HG03354 (cell line): Measurements from ENCODE around the gene DPP7.
"Not testable (repeated sequence)": the region's sequence is repeated elsewhere in the genome, so short reads cannot be mapped to it uniquely, and the experiment has no call there.

Experiments
- ATAC-seq: cut with Tn5 transposase; IDR thresholded peaks from one replicate; pipeline ENCODE4 v1.9.1; 2021; ENCODE audit warnings: mild to moderate bottlenecking; ENCODE audit not compliant: unreplicated experiment, poor library complexity, severe bottlenecking

The DPP7 gene

DNA sequence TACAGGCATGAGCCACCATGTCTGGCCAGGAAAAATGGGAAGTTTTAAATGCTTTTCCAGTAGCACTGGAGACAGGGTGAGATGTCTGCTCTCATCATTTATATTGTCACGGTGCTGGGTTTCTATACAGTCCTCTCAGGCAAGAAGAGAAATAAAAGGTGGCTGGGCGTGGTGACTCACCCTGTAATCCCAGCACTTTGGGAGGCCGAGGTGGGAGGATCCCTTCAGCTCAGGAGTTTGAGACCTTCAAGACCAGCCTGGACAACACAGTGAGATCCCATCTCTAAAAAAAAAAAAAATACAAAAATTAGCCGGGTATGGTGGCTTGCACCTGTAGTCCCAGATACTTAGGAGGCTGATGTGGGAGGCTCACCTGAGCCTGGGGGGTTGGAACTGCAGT is 19.7 kb upstream of the DPP7 start:
- ATAC-seq, result no peak

DNA sequence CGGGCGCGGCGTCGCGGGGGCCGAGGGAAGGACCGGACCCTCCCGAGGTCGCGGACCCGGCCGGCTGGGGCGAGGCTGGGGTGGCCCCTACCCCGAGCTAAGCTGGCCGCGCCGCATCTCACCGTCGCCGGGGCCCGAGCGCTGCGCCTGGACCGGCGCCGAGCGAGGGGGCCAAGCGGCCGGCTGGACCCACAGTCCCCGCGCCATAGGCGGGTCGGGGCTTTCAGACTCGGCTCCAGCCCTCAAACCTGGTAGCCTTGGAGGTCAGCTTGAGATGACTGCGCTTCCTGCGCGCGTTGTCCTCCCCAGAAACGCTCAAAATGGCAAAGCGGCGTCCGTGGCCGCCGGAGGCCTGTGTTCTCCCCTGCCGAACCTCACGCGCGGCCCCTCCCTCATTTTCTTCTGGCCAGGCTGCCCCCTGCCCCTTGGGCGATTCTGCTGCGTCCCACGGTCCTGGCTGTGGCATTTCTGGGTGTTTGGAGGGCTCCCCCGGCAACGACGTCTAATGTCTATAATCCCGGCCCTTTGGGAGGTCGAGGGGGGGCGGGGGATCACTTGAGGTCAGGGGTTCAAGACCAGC is 15.7 kb upstream of the DPP7 start:
- peak; percentile 12 for ATAC-seq

DNA sequence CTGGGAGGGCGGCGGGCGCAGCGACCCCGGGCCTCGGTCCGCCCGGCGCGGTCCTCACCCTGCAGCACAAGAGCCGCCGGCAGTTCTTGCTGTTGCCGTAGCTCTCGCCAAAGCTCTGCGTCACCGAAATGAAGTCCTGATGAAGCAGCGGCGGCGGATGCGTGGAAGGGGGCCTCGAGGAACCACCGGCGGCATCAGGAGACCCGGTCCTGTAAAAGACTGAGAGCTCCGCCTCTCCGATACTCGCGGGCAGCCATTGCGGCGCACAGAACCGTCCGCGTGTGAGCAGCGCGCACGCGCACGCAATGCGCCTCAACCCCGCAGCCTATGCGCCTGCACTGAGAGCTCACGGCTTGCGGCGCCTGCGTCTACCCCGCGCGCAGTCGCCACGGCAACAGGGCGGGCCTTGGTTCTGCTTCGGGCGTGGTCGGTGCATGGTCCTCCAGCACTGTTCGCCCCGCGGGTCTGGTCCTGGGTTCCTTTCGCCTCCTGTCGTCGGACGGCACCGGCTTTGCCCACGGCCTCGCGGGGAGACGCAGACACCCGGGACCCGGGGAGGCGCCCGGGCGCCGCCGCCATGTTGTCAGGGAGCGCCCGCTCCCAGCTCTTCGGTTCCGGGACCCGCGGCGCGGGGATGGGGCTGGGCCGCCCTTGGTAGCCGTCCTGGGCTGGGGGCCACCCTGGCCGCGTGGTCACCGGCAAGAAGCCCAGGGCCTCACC is 15.1 kb upstream of the DPP7 start:
- peak; percentile 86 for ATAC-seq

DNA sequence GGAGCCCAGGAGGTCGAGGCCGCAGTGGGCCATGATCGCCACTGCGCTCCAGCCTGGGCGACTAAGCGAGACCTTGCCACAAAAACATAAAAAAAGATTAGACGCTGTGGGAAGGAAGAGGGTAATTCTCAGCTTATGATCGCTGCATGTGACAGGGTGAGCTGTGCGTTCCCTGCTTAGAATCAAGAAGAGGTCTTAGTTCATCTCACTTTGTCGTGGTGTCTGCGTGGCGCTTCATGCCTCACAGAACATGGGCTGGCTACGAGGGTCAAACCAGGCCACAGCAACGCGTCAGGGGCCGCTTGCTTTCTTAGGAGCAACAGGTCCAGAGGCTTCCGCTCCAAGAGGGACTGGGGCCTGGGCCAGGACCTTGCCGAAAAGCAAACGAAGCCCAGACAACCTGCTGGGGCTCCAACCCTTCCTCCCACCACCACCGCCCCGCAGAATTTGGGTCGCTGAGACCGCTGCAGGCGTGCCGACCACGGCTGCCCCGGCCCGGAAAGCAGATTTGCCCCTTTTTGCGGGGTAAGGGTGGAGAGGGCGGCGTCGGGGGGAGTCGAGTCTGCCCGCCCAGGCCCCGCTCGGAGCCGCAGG is 14.4 kb upstream of the DPP7 start:
- peak; percentile 3 for ATAC-seq

DNA sequence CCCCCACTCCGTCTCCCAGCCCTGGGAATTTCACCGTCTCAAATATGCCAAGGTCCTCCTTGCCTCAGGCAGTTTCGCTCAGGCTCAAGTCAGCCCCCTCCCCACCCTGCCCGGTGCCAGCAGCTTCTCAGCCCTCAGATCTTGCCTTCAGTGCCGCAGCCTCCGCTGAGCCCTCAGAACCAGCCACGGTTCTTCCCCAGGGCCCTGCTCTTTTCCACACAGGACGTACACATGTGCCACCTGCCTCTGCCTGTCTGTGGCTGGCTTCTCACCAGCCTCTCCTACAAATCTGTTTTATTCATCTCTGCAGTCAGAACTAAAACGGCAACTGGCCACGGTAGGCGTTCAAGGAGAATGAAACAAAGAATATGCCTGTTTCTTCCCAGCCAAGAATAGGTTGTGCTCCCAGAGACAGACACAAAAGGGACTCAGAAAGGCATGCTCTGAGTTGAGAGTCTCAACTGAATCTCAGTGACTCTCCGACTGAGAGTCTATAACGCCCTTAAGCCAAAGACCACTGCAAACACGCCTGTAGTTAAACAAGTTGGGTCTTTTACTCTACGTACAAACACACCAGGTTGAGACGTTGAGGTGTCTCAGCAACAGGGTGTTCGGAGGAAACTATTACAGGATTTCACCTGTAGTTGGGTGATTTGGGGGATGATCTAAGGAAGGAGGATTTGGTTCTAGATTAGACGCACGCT is 13.8 kb upstream of the DPP7 start:
- ATAC-seq, result no peak

DNA sequence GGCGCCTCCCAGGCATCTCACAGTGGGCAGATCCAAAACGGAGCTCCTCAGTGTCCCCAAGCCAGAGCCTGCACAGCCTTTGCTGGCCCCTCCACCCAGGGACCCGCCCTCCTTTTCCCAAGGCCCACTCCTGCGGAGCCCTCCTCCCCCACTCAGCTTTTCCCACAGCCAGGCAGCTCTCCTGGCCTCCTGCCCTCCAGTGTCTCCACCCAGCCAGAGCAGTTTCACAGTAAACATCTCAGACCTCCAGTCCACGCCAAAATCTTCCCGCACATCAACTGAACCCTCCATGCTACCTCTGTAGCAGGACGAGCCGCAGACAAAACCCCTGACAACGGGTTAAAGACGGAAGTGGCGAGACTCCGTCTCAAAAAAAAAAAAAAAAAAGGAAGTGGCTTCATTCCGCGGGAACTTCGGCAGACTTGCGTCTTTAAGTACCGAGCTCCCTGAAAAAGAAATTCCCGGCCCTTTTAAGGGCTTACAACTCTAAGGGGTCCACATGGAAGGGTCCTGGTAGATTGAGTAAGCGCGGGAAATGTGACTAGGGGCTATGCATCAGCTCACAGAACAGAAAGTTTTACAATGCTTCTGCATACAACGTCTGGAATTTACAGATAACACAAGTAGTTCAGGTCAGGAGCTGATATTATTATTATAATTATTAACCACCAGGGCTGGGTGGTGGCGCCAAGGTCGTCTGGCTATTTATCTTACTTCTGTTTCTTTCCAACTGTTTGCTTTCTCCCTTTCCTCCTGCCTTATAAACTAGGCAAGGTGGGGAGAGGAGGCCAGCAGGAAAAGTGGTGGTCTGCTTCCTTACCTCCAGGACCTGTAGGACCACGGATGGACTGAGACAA is 13.0 kb upstream of the DPP7 start:
- ATAC-seq, result no peak

DNA sequence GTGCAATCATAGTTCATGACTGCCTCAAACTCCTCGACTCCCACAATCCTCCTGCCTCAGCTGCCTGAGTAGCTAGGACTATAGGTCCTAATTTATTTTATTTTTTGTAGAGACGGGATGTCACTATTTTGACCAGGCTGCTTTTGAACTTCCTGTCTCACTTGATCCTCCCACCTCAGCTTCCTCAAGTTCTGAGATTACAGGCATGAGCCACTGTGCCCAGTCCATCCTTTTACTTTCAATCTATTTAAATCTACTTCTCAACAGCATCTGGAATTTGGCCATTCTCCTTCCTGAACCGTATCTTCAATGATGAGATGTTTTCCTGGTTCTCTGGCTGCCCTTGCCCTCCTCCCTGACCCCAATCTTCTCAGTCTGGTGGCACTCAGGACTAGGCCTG is 12.3 kb upstream of the DPP7 start:
- no peak for ATAC-seq

DNA sequence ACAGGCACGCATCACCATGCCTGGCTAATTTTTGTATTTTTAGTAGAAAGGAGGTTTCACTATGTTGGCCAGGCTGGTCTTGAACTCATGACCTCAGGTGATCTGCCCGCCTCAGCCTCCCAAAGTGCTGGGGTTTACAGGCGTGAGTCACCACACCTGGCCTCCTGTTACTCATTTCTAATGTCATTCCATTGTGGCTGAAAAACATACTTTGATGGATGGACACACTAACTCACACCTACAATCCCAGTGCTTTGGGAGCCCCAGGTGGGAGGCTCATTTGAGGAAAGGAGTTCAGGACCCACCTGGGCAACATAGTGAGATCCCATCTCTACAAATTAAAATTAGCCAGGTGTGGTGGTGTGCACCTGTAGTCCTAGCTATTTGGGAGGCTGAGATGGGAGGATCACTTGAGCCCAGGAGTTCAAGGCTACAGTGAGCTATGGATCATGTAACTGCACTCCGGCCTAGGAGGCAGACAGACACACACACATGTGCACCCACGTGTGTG is 9.5 kb upstream of the DPP7 start:
- ATAC-seq, result not testable (repeated sequence)

DNA sequence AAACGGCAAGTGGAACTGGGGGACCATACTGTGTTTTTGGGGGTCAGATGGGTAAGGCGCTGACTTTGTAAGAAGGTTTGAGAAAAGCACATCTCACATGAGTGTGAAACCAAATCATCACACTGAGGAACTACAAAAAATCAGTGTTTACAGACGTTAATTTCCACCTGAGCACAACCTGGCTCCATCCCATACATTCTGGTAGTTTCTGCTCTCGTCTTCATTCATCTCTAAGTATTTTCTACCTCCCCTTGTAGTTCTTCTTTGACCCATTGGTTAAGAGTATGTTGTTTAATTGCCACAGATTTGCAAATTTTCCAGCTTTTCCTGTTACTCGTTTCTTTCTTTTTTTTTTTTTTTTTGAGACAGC is 8.9 kb upstream of the DPP7 start:
- peak; percentile 42 for ATAC-seq

DNA sequence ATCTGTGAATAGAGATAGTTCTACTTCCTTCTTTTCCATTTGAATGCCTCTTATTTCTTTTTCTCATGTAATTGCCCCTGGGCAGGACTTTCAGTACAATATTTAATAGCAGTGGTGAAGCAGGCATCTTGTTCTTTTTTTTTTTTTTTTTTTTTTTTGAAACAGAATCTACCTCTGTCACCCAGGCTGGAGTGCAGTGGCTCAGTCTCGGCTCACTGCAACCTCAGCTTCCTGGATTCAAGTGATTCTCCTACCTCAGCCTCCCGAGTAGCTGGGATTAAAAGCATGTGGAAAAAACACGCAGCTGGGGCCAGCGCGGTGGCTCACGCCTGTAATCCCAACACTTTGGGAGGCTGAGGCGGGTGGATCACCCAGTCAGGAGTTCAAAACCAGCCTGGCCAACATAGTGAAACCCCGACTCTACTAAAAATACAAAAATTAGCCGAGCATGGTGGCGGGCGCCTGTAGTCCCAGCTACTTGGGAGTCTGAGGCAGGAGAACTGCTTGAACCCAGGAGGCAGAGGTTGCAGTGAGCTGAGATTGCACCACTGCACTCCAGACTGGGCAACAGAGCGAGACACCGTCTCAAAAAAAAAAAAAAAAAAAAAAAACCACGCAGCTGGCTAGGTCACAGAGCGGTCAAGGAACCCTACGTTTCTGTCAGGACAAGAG is 8.4 kb upstream of the DPP7 start:
- not testable (repeated sequence) for ATAC-seq

DNA sequence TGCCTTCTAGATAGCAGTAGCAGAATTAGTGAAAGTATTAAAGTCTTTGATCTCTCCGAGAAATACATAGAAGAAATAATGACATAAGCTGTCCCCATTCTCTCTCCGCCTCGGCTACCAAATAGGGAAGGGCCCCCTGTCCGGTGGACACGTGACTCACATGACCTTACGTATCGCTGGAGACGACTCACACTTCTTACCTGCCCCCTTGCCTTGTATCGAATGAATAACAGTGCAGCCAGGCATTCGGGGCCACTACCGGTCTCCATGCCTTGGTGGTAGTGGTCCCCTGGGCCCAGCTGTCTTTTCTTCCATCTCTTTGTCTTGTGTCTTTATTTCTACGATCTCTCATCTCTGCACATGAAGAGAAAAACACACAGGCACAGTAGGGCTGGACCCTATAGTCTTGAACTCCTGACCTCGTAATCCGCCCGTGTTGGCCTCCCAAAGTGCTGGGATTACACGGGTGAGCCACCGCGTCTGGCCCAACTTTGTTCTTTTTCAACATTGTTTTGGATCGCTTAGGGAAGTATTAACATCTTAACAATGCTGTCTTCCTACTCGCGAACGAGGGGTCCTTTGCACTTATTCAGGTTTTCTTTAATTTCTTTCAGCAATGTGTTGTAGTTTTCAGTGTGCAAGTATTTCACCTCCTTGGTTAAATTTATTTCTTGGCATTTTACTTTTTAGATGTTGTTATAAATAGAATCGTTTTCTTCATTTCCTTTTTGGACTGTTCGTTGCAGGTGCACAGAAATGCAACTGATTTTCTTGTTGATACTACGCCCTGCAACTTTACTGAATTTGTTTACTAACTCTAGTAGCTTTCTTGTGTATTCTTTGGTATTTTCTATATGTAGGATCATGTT is 7.6 kb upstream of the DPP7 start:
- ATAC-seq, result not testable (repeated sequence)

DNA sequence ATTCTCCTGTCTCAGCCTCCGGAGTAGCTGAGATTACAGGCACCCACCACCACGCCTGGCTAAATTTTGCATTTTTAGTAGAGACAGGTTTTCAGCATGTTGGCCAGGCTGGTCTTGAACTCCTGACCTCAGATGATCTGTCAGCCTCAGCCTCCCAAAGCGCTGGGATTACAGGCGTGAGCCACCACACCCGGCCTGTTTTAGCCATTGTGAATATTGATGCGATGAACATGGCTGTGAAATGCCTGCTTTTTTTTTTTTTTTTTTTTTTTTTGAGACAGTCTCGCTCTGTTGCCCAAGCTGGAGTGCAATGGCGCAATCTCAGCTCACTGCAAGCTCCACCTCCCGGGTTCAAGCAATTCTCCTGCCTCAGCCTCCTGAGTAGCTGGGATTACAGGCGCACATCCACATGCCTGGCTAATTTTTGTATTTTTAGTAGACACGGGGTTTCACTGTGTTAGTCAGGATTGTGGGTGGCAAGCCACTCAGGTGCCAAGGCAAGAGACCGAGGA is 3.6 kb upstream of the DPP7 start:
- ATAC-seq, result not testable (repeated sequence)

DNA sequence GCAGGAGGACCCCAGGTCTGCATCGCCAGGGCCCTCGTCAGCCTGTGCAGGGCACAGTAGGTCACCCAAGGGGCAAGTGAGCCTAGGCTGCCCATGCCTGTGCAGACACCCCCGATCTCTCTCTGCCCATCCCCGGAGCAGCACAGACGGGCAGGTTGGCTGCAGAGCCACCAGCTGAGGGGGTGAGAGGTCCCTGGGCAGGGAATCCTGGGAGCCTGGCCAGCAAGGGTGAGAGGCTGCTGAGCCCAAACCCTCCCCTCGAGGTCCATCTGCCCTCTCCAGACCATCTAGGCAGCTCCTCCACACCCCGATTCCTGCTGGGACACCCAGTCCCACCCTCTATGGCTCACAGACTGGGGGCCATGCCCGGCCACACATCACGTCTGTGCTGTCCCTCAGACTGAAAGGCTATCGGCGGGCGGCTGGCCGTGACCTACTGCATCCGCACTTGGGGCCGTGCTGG is 2.8 kb upstream of the DPP7 start:
- no peak for ATAC-seq

DNA sequence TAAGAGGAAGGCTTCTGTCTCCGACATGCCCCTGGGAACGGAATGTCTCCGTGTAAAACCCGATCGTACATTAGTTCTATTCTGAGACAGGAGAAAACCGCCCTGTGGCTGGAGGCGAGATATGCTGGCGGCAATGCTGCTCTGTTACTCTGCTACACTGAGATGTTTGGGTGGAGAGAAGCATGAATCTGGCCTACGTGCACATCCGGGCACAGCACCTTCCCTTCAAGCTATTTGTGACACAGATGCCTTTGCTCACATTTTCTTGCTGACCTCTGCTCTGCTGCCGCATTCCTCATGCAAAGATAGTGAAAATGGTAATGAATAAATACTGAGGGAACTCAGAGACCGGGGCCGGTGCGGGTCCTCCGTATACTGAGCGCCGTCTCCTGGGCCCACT is 2.2 kb upstream of the DPP7 start:
- no peak for ATAC-seq

DNA sequence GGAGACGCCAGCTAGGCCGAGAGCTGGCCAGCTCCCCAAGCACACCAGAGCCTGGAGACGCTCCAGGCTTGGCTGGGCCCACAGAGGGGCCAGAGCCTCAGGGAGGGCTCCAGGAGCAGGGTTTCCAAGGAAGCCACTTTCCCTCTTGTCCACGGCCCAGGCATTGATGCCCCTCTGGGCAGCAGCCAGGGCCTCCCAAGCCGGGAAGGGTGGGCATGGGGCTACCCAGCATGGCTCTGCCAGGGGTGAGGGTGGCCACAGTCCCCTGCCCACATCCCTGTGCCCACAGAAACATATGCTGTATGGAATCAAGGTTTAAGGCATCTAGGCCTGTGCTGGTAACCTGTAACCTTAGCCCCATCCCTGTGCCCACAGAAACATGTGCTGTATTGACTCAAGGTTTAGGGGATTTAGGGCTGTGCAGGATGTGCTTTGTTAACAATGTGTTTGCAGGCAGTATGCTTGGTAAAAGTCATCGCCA is 1.5 kb upstream of the DPP7 start:
- no peak for ATAC-seq

DNA sequence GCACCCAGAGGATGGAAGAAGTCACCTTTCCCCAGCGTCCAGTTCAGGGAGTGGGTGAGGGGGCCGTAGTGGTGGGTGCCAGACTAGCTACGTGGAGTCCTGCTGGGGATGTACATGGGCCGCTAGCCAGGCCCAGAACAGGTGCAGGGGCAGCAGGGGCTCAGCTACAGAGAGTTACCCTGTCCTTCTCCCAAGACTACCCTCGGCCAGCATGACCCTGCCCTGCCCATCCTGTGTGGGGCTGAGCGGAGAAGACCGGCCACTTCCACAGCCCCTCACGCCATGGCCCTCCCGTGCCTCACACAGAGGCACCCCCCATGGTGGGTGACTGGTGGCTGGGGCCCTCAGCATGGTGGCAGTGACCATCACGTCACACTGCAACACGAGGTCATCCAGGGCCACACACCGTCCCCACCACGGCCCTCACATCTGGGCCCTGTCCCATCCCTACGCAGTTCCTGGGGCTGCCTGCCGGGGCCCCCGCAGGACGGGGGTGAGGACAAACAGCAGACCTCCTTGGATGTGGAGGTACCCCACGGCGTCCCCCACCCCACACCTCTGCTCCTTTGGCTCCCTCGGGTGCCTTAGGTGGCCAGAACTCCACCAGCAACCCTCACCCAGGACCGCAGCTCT is 977 bp upstream of the DPP7 start:
- no peak for ATAC-seq

DNA sequence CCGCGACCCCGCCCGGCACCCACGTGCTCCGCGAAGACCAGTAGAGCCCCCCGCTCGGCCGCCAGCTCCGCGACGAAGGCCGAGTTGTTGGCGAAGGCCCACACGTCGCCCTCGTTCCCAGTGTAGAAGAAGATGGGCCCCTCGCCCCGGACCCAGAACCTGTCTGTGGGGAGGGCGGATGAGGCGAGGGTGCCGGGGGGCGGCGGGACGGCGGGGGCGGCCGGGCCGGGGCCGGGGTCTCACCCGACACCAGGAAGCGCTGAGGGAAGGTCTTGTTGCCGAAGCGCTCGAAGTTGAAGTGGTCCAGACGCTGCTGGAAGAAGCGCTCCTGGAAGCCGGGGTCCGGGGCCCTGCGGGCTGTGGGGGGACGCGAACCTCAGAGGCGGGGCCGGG is 317 bp downstream of the DPP7 start:
- peak; percentile 18 for ATAC-seq
